Rectal smooth muscle tissue (tissue), 1 donor: ENCODE results near the gene ZNF22.

Source experiments
- H3K27ac ChIP-seq: one replicate; pipeline ENCODE4 v1.7.0; 2013; ENCODE audit warnings: low read depth, low read length, inconsistent platforms
- H3K27me3 ChIP-seq: one replicate; pipeline ENCODE4 v1.7.0; 2013; ENCODE audit warnings: low read length; ENCODE audit not compliant: control insufficient read depth, insufficient read depth
- H3K36me3 ChIP-seq: one replicate; pipeline ENCODE4 v1.7.0; 2013; ENCODE audit warnings: low read length; ENCODE audit not compliant: control insufficient read depth, insufficient read depth
- H3K4me1 ChIP-seq: one replicate; pipeline ENCODE4 v1.7.0; 2013; ENCODE audit warnings: low read length; ENCODE audit not compliant: control insufficient read depth, insufficient read depth
- H3K4me3 ChIP-seq: one replicate; pipeline ENCODE4 v1.7.0; 2013; ENCODE audit warnings: low read length
- H3K9ac ChIP-seq: one replicate; pipeline ENCODE4 v1.7.0; 2013; ENCODE audit warnings: low read length

The ZNF22 gene

DNA sequence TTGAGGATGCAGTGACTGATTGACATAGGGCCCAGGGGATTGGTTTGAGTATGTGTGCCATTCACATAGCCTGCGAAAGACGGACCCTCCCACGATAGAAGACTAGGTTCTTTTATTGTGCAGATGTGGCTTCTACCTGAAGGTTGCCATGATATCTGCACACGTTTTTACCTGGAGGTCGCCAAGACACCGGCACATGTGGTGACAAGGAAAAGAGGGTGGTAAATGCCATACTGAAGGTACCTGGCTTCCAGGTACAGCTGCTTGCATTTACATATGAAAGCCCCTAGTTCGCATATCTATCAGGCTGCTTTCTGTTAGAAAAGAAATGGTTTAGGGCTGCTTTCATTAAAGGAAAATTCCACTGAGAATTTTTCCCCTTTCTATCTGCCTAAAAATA lies 43.6 kb downstream of the ZNF22 start:
- H3K27me3 ChIP-seq: no peaks in the 10 kb centered on the region
- no peak overlapping the region for H3K4me3 ChIP-seq
- H3K4me1 ChIP-seq: no peaks in the 10 kb centered on the region
- H3K36me3 ChIP-seq: no peaks in the 10 kb centered on the region
- no peak overlapping the region for H3K9ac ChIP-seq
- H3K27ac ChIP-seq: no peak overlapping the region

DNA sequence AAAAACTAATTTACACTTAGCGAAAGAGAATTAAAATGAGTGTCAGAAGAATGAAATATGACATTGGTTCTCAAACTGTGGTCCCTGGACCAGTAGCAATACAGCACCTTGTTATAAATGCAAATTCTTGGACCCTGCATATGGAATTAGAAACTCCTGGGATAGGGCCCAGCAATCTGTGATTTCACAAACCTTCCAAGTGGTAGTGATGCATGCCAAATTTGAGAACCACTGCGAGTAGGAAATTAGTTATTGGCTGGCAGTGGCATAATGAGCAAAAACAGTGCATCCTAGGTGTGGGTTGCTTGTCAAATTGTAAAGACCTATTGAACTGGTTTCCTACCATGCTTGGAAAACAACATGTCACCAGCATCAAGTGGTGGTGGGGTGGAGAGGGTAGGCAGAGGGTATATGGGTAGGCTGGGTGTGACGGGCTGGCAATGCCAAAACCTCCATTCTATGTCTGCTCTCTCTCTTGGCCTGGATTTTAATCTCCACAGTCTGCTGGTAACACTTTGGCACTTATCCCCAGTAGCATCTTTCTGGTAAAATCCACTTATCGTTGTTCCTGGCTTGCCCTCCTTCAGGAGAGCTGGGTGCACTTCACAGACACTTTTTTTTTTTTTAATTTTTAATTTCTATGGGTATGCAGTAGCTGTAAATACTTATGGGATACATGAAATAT lies 50.0 kb downstream of the ZNF22 start:
- H3K27me3 ChIP-seq: no peaks in the 10 kb centered on the region
- no peak overlapping the region for H3K27ac ChIP-seq
- no peak overlapping the region for H3K4me3 ChIP-seq
- H3K36me3 ChIP-seq: no peaks in the 10 kb centered on the region
- H3K4me1 ChIP-seq: no peaks in the 10 kb centered on the region
- no peak overlapping the region for H3K9ac ChIP-seq

GRCh38 chr10:45052700-45053099 lies 52.0 kb downstream of the ZNF22 start:
- H3K9ac ChIP-seq: no peak overlapping the region
- no peaks in the 10 kb centered on the region for H3K36me3 ChIP-seq
- no peaks in the 10 kb centered on the region for H3K27me3 ChIP-seq
- no peak overlapping the region for H3K4me3 ChIP-seq
- H3K27ac ChIP-seq: no peak overlapping the region
- H3K4me1 ChIP-seq: no peaks in the 10 kb centered on the region

- no peaks in the 10 kb centered on the region for H3K27me3 ChIP-seq
- no peaks in the 10 kb centered on the region for H3K4me1 ChIP-seq
- no peak overlapping the region for H3K4me3 ChIP-seq
- H3K36me3 ChIP-seq: no peaks in the 10 kb centered on the region
- no peak overlapping the region for H3K9ac ChIP-seq
- H3K27ac ChIP-seq: no peak overlapping the region
These were observed 52.9 kb downstream of the ZNF22 start for GRCh38 chr10:45053569-45054100.
